ENCODE measurements around the gene GMDS.

GMDS gene

DNA sequence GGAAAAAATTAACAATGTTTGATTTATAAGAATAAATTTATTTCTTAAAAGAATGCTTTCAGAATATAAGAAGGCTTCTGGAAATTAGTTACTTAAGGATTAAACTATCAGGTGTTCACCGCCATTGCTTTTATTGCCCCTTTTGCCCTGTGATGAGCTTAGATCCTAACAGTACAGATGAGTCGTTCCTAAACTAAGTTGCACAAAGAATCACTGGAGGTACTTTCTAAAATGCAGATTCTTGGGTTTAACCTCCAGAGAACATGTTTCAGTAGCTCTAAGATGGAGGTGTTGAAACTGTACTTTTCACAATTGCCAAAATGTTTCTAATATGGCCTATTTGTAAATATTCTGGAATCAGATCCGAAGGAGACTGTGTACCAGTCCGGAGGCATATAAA, 211.9 kb downstream of the GMDS start:
- DNase-seq: no peak

DNA sequence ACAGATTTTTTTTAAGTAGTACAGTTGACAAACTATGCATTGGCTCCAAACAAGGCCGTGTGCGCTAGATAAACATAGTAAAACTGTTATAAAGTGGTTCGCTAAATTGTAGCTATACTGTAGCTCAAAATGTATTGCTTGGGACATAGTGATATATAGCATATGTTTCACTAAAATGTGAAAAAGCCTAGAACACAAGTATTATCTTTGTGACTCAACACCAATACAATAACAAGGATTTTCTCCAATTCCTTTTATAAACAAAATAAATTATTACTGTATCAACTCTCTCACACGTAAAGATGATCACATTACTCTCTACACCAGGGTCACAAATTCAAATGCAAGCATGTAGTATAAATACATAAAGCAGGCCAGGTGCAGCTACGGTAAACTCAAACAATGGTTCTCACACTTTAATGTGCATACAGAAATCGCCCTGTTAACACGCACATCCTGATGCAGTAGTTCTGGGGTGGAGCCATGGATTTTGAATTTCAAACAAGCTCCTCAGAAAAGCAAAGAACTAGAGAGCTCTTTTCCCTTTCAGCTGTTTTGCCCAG, 214.6 kb downstream of the GMDS start:
- no peak for DNase-seq

GRCh38 chr6:2029952-2030351, 215.5 kb downstream of the GMDS start:
- no peak for DNase-seq

DNA sequence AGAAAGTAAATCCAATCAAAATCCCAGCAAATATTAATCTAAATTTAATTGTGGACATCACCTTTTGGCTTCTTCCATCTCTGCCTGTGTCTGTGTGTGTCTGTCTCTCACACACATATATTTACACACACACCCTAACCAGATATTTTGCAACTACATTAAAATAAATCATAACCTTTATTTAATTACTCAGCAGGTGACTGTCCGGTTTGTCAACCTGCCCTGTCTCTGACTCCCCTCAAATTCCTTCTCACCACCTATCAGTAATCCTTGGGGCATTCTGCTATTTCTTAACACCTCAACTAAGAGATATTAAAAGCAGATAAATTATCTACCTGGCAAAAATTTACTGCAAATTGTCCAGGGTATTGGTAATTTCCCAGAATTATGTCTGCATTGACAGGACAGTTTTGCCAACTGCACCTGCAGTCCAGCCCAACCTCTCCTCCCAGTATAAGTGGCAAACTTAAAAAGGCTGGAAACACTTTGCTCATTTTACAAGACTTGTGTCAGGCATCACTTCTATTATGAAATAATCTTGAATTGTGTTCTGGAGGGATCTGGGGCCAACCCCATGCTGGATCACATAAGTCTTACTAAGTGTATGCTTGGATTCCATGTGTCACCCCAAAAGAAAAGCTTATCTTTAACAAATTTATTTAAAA, 216.1 kb downstream of the GMDS start:
- DNase-seq: no peak

GRCh38 chr6:2028457-2029038, 216.9 kb downstream of the GMDS start:
- no peak for DNase-seq

DNA sequence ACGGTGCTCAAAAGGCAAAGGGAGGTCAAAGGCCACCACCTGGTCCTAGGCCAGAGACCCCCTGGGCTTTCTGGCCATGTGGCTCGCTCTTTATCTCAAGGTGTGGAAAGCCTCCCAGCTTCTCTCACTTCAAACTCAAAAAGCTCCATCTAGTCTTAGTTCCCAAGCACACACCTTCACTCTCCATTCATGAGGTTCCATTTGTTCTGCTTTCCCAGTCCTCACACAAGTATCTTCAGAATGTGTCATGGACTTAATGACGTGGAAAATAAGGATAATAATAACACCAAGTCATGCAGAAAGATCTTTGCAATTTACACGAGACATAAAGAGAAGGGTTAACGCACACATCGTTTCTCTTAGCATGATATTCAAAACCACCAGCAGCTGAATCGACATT, 219.3 kb downstream of the GMDS start:
- no peak for DNase-seq

GRCh38 chr6:2021713-2022125, 223.7 kb downstream of the GMDS start:
- no peak for DNase-seq

DNA sequence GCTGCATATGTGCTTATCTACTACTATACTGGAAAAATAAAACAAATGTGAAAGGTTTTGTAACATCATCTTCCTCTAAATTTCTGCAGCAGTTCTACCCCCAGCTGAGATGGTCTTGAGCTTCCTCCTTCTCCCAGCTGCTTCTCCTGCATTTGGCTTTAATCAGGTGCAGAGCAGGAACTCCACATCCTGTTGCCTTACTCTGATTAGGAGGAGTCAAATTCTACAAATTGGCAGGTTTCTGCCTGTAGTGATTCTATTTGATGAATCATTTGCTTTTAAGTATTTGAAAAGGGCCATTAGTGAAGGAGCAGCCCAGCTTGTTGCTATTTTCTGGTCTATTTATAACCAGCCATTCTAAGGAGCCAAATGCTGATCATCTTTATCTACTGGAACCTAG, 224.5 kb downstream of the GMDS start:
- DNase-seq: no peak

DNA sequence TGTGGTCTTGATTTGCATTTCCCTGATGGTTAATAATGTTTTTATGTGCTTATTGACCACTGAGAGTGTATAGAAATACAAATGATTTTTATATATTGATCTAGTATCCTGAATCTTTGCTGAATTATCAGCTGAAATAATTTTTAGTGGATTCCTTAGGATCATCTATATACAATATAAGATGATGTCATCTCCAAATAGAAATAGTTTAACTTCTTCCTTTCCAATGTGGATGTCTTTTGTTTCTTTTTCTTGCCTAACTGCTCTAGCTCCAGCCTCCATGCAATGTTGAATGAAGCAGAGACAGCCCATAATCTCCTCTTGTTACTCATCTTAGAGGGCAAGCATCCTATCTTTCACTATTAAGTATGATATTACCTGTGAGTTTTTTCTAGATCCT, 226.4 kb downstream of the GMDS start:
- DNase-seq: no peak

- no peak for DNase-seq
Measured at GRCh38 chr6:2016040-2016439, 229.4 kb downstream of the GMDS start.

DNA sequence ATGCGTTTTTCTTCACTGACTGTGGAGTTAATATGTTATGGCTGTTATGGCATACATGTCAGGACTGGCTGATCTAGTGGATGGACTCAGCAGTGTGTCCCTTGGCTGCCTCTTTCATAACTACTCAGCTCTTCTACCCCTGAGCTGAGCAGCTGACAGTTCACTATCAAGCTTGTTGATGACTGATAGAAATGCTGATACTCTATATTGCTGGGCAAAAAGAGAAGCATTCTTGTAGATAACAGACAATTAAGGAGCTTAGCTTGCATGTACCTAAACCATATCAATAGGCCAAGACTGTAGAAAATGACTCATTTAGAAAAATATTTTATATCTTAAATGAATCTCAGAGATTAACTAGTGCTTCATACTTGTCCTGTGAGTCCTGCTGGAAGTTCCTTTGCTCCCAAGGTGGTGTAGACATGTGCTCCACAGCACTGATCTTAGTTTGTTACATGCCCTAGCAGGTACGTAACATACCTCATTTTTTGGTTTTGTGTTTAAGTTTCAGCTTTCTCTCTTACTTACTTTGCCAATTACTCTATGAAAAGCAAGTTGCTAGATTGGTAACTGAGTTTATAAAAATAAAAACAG, 236.9 kb downstream of the GMDS start:
- DNase-seq: no peak

- no peak for DNase-seq
Measured at GRCh38 chr6:2007165-2007564, 238.2 kb downstream of the GMDS start.

GRCh38 chr6:2004888-2005287, 240.5 kb downstream of the GMDS start:
- no peak for DNase-seq

- DNase-seq: no peak
Measured at GRCh38 chr6:2000962-2001361, 244.4 kb downstream of the GMDS start.

DNA sequence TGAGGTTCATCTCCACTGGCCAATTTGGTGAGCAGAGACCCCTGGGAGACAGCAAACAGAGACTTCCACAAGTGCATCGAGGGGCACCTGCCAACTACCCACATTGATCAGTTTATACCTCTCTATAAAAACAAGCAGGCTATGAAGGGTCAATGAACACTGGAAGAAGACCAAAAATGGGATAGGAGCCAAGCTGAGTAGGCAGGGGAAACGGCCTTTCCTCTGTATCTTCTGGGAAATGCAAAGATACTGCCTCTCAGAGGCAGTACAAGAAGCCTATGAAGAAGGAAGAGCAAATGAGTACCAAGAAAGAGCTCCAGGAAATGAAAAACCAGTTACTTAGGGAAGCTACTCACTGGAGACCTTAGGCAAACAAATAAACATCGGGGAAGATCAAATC, 247.7 kb downstream of the GMDS start:
- DNase-seq: no peak

GRCh38 chr6:1995636-1996035, 249.8 kb downstream of the GMDS start:
- no peak for DNase-seq

DNA sequence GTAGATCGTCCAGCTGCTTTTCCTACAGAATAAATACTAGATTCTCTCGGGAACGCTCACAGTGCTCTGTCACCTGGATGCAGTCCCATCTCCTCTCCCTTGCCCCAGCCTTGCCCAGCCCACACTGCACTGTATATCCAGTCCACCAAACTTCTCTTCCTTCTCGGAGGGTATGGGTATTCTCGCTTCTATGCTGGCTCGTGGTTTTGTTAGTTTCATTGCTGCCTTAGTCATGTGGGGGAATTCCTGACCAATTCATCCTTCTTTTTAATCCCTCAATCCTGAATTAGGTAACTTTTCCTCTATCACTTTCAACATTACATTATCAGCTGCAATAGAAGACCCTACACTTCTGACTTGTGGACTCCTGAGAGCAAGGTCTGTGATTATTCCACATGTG, 252.4 kb downstream of the GMDS start:
- no peak for DNase-seq

GRCh38 chr6:1991332-1991878, 254.0 kb downstream of the GMDS start:
- no peak for DNase-seq

- DNase-seq: no peak
Measured at GRCh38 chr6:1988843-1989242, 256.6 kb downstream of the GMDS start.

DNA sequence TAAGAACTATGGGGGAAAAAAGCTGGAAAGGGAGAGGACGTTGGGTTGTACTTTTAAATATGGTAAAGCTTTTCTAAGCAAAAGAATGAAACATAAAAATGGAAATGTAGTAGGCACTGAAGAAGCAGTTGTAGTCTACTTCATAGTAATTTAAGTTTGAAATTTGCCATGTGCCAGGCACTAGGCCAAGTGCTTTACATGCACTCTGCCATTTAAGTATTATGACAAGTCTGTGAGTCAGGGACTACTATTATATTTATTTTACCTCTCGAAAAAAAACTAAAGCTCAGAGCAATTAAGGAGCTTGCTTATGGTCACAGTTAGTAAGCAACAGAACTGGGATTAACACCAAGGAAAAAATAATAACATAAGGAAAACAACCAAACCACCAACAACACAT, 257.8 kb downstream of the GMDS start:
- no peak for DNase-seq

- DNase-seq: no peak
Measured at GRCh38 chr6:1986454-1987243, 258.8 kb downstream of the GMDS start.

DNA sequence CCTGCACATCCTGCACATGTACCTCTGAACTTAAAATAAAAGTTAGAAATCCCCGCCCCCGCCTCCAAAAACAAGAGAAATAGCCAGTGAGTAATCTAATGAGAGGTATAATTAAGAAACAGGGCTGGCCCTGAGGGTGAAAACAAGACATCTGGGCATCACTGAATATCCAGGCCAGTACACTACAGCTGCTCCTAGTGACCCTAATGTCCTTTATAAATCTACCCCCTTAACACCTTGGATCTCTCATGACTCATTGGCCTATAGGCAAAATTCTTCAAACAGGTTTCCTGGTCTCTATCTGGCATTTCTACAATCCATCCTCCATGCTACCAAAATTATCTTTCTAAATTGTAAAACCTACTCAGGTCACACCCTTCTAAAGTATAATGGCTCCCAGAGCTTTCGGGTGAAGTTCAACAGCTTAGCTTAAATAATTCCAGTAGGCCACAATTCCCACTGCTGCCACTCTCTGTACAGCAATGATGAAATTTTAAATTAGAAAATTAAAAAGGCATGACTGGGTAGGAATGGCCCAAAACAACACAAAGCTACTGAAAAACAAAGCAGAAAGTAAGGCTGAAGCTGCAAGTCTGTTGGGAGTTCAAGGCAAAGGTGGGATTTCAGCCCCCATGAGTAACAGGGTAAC, 260.9 kb downstream of the GMDS start:
- no peak for DNase-seq

DNA sequence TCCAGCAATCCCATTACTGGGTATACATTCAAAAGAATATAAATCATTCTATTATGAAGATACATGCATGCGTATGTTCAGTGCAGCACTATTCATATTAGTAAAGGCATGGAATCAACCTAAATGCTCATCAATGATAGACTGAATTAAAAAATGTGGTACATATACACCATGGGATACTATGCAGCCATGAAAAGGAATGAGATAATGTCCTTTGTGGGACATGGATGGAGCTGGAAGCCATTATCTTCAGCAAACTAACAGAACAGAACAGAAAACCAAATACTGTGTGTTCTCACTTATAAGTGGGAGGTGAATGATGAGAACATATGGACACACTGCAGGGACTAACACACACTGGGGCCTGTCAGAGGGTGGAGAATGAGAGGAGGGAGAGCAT, 261.6 kb downstream of the GMDS start:
- no peak for DNase-seq
